Neural progenitor cell (in vitro differentiated cells): ENCODE data around the gene FAF1. TPM values are rescaled to one million over a fixed set of nuclear protein-coding genes. Genes with fewer than 3 reads are reported as not detected.

Experiments used
- DNase-seq: peaks from one replicate; pipeline ENCODE4 v3.0.0-alpha.2; 2016; ENCODE audit warnings: low spot score
- H2AFZ ChIP-seq: fragments of 200-600 bp; sonication (generic); replicated peaks from 2 replicates; pipeline ENCODE4 v1.6.1; 2016; ENCODE audit warnings: antibody characterized with exemption
- H3F3A ChIP-seq: fragments of 200-600 bp; sonication (generic); 2 replicates; pipeline ENCODE4 v1.6.1; 2016; ENCODE audit warnings: antibody characterized with exemption, low read depth
- H3K27ac ChIP-seq: fragments of 200-600 bp; sonication (generic); 2 replicates; pipeline ENCODE4 v1.5.1; 2016; ENCODE audit warnings: mild to moderate bottlenecking
- H3K27me3 ChIP-seq: fragments of 200-600 bp; sonication (generic); 2 replicates; pipeline ENCODE4 v1.6.1; 2016; ENCODE audit warnings: mild to moderate bottlenecking, moderate library complexity
- H3K36me3 ChIP-seq: fragments of 200-600 bp; sonication (generic); 2 replicates; pipeline ENCODE4 v1.5.1; 2016
- H3K4me1 ChIP-seq: fragments of 200-600 bp; sonication (generic); 2 replicates; pipeline ENCODE4 v1.6.1; 2016; ENCODE audit warnings: mixed run types
- H3K4me2 ChIP-seq: fragments of 200-600 bp; sonication (generic); 2 replicates; pipeline ENCODE4 v1.6.1; 2016
- H3K4me3 ChIP-seq: fragments of 200-600 bp; sonication (generic); 2 replicates; pipeline ENCODE4 v1.5.1; 2016
- H3K79me2 ChIP-seq: fragments of 200-600 bp; sonication (generic); 2 replicates; pipeline ENCODE4 v1.6.1; 2016; ENCODE audit warnings: low read depth
- H3K9ac ChIP-seq: fragments of 200-600 bp; sonication (generic); 2 replicates; pipeline ENCODE4 v1.6.1; 2016
- H3K9me3 ChIP-seq: fragments of 200-600 bp; sonication (generic); 2 replicates; pipeline ENCODE4 v1.5.1; 2016; ENCODE audit warnings: low read depth
- H4K20me1 ChIP-seq: fragments of 200-600 bp; sonication (generic); 2 replicates; pipeline ENCODE4 v1.6.1; 2016; ENCODE audit warnings: low read depth
- H3K27ac Mint-ChIP-seq: 3 replicates; pipeline ENCODE4 v1.8.0; 2021; ENCODE audit warnings: mixed read lengths
- H3K27me3 Mint-ChIP-seq: 2 replicates; pipeline ENCODE4 v1.8.0; 2022; ENCODE audit warnings: low read depth, mild to moderate bottlenecking, inconsistent platforms, moderate library complexity, mixed read lengths; ENCODE audit not compliant: insufficient read depth
- H3K36me3 Mint-ChIP-seq: 3 replicates; pipeline ENCODE4 v1.8.0; 2021; ENCODE audit warnings: mixed read lengths
- H3K4me1 Mint-ChIP-seq: 3 replicates; pipeline ENCODE4 v1.8.0; 2021; ENCODE audit warnings: mixed read lengths
- H3K4me3 Mint-ChIP-seq: 3 replicates; pipeline ENCODE4 v1.8.0; 2021; ENCODE audit warnings: mild to moderate bottlenecking, moderate library complexity, mixed read lengths
- H3K9me3 Mint-ChIP-seq: 3 replicates; pipeline ENCODE4 v1.8.0; 2020; ENCODE audit warnings: mixed read lengths
- CTCF ChIP-seq: fragments of 200-600 bp; sonication (generic); IDR thresholded peaks from 2 replicates; pipeline ENCODE4 v1.5.1; 2017; ENCODE audit warnings: antibody characterized with exemption, mild to moderate bottlenecking
- EZH2 ChIP-seq: fragments of 200-600 bp; sonication (generic); IDR thresholded peaks from 2 replicates; pipeline ENCODE4 v1.6.1; 2017; ENCODE audit warnings: antibody characterized with exemption, mild to moderate bottlenecking, moderate library complexity
- EZH2phosphoT487 ChIP-seq: fragments of 200-600 bp; sonication (generic); IDR thresholded peaks from 2 replicates; pipeline ENCODE4 v1.6.1; 2017; ENCODE audit warnings: antibody characterized with exemption
- total RNA-seq: library from RNA; depleted of rRNA; stranded (reverse); fragments of >200 nt; gene quantifications from 2 replicates; pipeline ENCODE4 v1.2.3, GENCODE V29; 2015; ENCODE audit warnings: low replicate concordance

Gene FAF1
- total RNA-seq, 1 donor from 2014 or later, result 103 TPM

GRCh38 chr1:50710099-50710498 is 250.0 kb downstream of the FAF1 start:
- no peak for DNase-seq
- H3K27me3 ChIP-seq, result no peaks in the 10 kb centered on the region
- H3K4me1 ChIP-seq, result peaks cover 11% of the 10 kb centered on the region
- H3F3A ChIP-seq, result peaks cover 9% of the 10 kb centered on the region
- H3K4me1 Mint-ChIP-seq, result peaks cover 11% of the 10 kb centered on the region
- TF ChIP-seq EZH2phosphoT487 (no peak), CTCF (no peak), EZH2 (no peak)
- H3K4me3 Mint-ChIP-seq, result no peak overlapping the region
- no peaks in the 10 kb centered on the region for H4K20me1 ChIP-seq
- no peak overlapping the region for H3K4me2 ChIP-seq
- H3K4me3 ChIP-seq, result no peak overlapping the region
- H3K27ac Mint-ChIP-seq, result no peak overlapping the region
- no peaks in the 10 kb centered on the region for H3K27me3 Mint-ChIP-seq
- no peak overlapping the region for H2AFZ ChIP-seq
- H3K36me3 Mint-ChIP-seq, result no peaks in the 10 kb centered on the region
- H3K9me3 Mint-ChIP-seq, result no peaks in the 10 kb centered on the region
- H3K36me3 ChIP-seq, result no peaks in the 10 kb centered on the region
- no peaks in the 10 kb centered on the region for H3K9me3 ChIP-seq
- H3K79me2 ChIP-seq, result no peaks in the 10 kb centered on the region
- no peak overlapping the region for H3K27ac ChIP-seq
- H3K9ac ChIP-seq, result no peak overlapping the region

GRCh38 chr1:50707824-50708223 is 252.2 kb downstream of the FAF1 start:
- Mint-ChIP-seq H3K4me1 (peaks cover 20% of the 10 kb centered on the region), H3K27ac (no peak overlapping the region)
- H3K4me2 ChIP-seq, result no peak overlapping the region

GRCh38 chr1:50705699-50706098 is 254.4 kb downstream of the FAF1 start:
- Mint-ChIP-seq H3K9me3 (no peaks in the 10 kb centered on the region), H3K4me1 (peaks cover 37% of the 10 kb centered on the region), H3K36me3 (no peaks in the 10 kb centered on the region), H3K4me3 (no peak overlapping the region), H3K27me3 (no peaks in the 10 kb centered on the region), H3K27ac (no peak overlapping the region)
- Histone ChIP-seq H3K4me1 (peaks cover 53% of the 10 kb centered on the region), H3K27me3 (no peaks in the 10 kb centered on the region), H3F3A (peaks cover 12% of the 10 kb centered on the region), H3K4me3 (no peak overlapping the region), H3K36me3 (no peaks in the 10 kb centered on the region), H2AFZ (no peak overlapping the region), H3K9me3 (no peaks in the 10 kb centered on the region), H4K20me1 (no peaks in the 10 kb centered on the region), H3K27ac (peak overlapping the region; percentile 17), H3K4me2 (peak overlapping the region; percentile 1), H3K79me2 (no peaks in the 10 kb centered on the region), H3K9ac (no peak overlapping the region)
- no peak for TF ChIP-seq EZH2phosphoT487
- no peak for TF ChIP-seq EZH2
- TF ChIP-seq CTCF, result no peak
- no peak for DNase-seq

More at GRCh38 chr1:50707824-50708223, 252.2 kb downstream of the FAF1 start:
- no peaks in the 10 kb centered on the region for H3K79me2 ChIP-seq
- no peaks in the 10 kb centered on the region for H3K9me3 ChIP-seq
- peaks cover 11% of the 10 kb centered on the region for H3F3A ChIP-seq
- no peaks in the 10 kb centered on the region for H4K20me1 ChIP-seq
- H3K9ac ChIP-seq, result no peak overlapping the region
- Mint-ChIP-seq H3K27me3 (no peaks in the 10 kb centered on the region), H3K36me3 (no peaks in the 10 kb centered on the region), H3K4me3 (no peak overlapping the region), H3K9me3 (no peaks in the 10 kb centered on the region)
- H2AFZ ChIP-seq, result no peak overlapping the region
- no peak overlapping the region for H3K4me3 ChIP-seq
- TF ChIP-seq EZH2, result no peak
- TF ChIP-seq CTCF, result no peak
- TF ChIP-seq EZH2phosphoT487, result no peak
- peaks cover 32% of the 10 kb centered on the region for H3K4me1 ChIP-seq
- no peak overlapping the region for H3K27ac ChIP-seq
- H3K36me3 ChIP-seq, result no peaks in the 10 kb centered on the region
- no peak for DNase-seq
- no peaks in the 10 kb centered on the region for H3K27me3 ChIP-seq
